Measurements from ENCODE around the gene POU2AF1. TPM values are rescaled to one million over a fixed set of nuclear protein-coding genes. Genes with fewer than 3 reads are reported as not detected.

Gene POU2AF1
- total and polyA plus RNA-seq, 2 of the 13 experiments (the other 11 are each of a cell fraction or from before 2014, with no cell fraction given): 1.9 to 3.6 TPM

DNA sequence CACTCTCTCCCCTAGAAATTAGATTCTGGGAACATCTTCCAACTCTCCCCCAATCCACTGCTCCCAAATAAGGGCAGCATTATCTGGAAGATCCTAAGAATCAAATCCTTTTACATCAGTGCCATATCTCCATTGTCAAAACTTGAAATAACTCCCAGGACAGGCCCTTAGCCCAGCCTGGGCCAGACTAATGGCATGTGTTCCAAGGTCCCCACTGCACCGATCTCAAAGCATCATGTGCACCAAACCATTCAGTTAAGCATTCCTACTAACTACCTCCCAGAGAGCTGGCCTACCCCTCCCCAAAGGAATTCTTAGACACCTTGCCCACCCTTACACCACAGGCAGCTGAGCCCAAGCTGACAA lies 44.2 kb upstream of the POU2AF1 start:
- ATAC-seq: peak; percentile 52
- Histone ChIP-seq H3K27ac (ENCODE audit: extremely low read length, insufficient read depth, low read length) (no peak overlapping the region), H3K36me3 (replicated peaks in 1 of 2; ENCODE audit: control insufficient read depth in 1 of 2, insufficient read depth in 2 of 2, low read length in 2 of 2) (no peaks in the 10 kb centered on the region), H3K4me3 (replicated peaks in 1 of 3; ENCODE audit: insufficient read depth in 1 of 3, low read depth in 2 of 3, low read length in 3 of 3) (no peak overlapping the region), H3K4me2 (ENCODE audit: low read depth, low read length) (no peak overlapping the region), H3K4me1 (ENCODE audit: insufficient read depth, low read length) (peaks cover 61% of the 10 kb centered on the region), H4K20me1 (ENCODE audit: insufficient read depth, low read length) (no peaks in the 10 kb centered on the region), H3K9ac (ENCODE audit: insufficient read depth, low read depth, low read length) (no peak overlapping the region), H2AFZ (ENCODE audit: low read length) (no peak overlapping the region), H3K79me2 (ENCODE audit: insufficient read depth, low read length) (no peaks in the 10 kb centered on the region), H3K27me3 (ENCODE audit: control insufficient read depth in 1 of 2, insufficient read depth in 2 of 2, low read length in 2 of 2) (no peaks in the 10 kb centered on the region), H3K9me3 (ENCODE audit: low read length) (no peaks in the 10 kb centered on the region)
- in situ Hi-C loops (cut with HindIII; ENCODE audit: extremely low pct_ligation_motif_present, low pct_unique_long_range_greater_than_20kb): loop anchor here (5.0 kb wide), 1 partner anchor 141 kb away; no protein-coding TSS in a partner anchor
- ChIA-PET POLR2A (interaction anchor here (1.0 to 4.6 kb wide), 7 partner anchors 63 to 141 kb away, joined by 3 to 27 read pairs (median 6); no protein-coding TSS in a partner anchor), CTCF (ENCODE audit: low intra/inter-chr PET ratio, low total read pairs) (interaction anchor here (0.7 to 3.2 kb wide), 10 partner anchors 58 to 193 kb away, joined by 3 to 108 read pairs (median 4); partner anchors contain the start of gene POU2AF3)
- no TSS peak for BruUV-seq (replicated peaks)
- WGBS (ENCODE audit: low lambda C conversion rate): 57% methylated on average over 1 of the region's 1 CpG
- intact Hi-C loops (cut with micrococcal nuclease; ENCODE audit: unreplicated experiment): loop anchor here (1.0 kb wide), 4 partner anchors 63 to 140 kb away; no protein-coding TSS in a partner anchor
- FAIRE-seq: no peak
- no peak for DNase-seq (ENCODE audit: low spot score)
- TF ChIP-seq, protein P1, sequence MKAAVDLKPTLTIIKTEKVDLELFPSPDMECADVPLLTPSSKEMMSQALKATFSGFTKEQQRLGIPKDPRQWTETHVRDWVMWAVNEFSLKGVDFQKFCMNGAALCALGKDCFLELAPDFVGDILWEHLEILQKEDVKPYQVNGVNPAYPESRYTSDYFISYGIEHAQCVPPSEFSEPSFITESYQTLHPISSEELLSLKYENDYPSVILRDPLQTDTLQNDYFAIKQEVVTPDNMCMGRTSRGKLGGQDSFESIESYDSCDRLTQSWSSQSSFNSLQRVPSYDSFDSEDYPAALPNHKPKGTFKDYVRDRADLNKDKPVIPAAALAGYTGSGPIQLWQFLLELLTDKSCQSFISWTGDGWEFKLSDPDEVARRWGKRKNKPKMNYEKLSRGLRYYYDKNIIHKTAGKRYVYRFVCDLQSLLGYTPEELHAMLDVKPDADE (CRISPR knock-in tag; IDR thresholded peaks at IDR 0.05): no peak
- TF ChIP-seq NFE2L2 (IDR thresholded peaks at IDR 0.05; ENCODE audit: low read length) (no peak), ZNF124 (CRISPR knock-in tag; IDR thresholded peaks at IDR 0.05) (0 out of 2 replicates have a peak, but pooled peaks have one; percentile 18), HNRNPL (IDR thresholded peaks at IDR 0.05; ENCODE audit: low read depth, low read length) (no peak), ZNF329 (CRISPR knock-in tag; IDR thresholded peaks at IDR 0.05; ENCODE audit: low read depth) (0 out of 2 replicates have a peak, but pooled peaks have one; percentile 7), FOXO1 (CRISPR knock-in tag; IDR thresholded peaks at IDR 0.05) (no peak), MIER2 (CRISPR knock-in tag; IDR thresholded peaks at IDR 0.05) (0 out of 2 replicates have a peak, but pooled peaks have one; percentile 0), TGIF2 (CRISPR knock-in tag; IDR thresholded peaks at IDR 0.05) (0 out of 2 replicates have a peak, but pooled peaks have one; percentile 29), ZNF605 (CRISPR knock-in tag; IDR thresholded peaks at IDR 0.05) (0 out of 2 replicates have a peak, but pooled peaks have one; percentile 6), SIX4 (CRISPR knock-in tag; IDR thresholded peaks at IDR 0.05) (no peak), ZNF788 (CRISPR knock-in tag; IDR thresholded peaks at IDR 0.05; ENCODE audit: borderline replicate concordance) (0 out of 2 replicates have a peak, but pooled peaks have one; percentile 2), ZBTB20 (CRISPR knock-in tag; IDR thresholded peaks at IDR 0.05; ENCODE audit: borderline replicate concordance, low read depth) (no peak), ZBTB46 (CRISPR knock-in tag; IDR thresholded peaks at IDR 0.05; ENCODE audit: borderline replicate concordance) (no peak), SP5 (CRISPR knock-in tag; IDR thresholded peaks at IDR 0.05; ENCODE audit: borderline replicate concordance, low read depth) (no peak), ZNF230 (CRISPR knock-in tag; IDR thresholded peaks at IDR 0.05) (no peak), ATF4 (CRISPR knock-in tag; IDR thresholded peaks at IDR 0.05) (0 out of 4 replicates have a peak, but pooled peaks of 1 of the 2 experiments have one; percentile 5), SRSF9 (IDR thresholded peaks at IDR 0.05; ENCODE audit: borderline replicate concordance, insufficient read depth, low read depth, low read length, poor library complexity, severe bottlenecking) (no peak), RFXANK (CRISPR knock-in tag; IDR thresholded peaks at IDR 0.05) (0 out of 2 replicates have a peak, but pooled peaks have one; percentile 15)
- TF ChIP-seq, protein P2, sequence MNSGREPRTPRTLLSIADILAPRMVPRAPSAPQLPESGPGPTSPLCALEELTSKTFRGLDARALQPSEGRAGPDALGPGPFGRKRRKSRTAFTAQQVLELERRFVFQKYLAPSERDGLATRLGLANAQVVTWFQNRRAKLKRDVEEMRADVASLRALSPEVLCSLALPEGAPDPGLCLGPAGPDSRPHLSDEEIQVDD (CRISPR knock-in tag; IDR thresholded peaks at IDR 0.05; ENCODE audit: borderline replicate concordance): no peak
- TF ChIP-seq, protein P3, sequence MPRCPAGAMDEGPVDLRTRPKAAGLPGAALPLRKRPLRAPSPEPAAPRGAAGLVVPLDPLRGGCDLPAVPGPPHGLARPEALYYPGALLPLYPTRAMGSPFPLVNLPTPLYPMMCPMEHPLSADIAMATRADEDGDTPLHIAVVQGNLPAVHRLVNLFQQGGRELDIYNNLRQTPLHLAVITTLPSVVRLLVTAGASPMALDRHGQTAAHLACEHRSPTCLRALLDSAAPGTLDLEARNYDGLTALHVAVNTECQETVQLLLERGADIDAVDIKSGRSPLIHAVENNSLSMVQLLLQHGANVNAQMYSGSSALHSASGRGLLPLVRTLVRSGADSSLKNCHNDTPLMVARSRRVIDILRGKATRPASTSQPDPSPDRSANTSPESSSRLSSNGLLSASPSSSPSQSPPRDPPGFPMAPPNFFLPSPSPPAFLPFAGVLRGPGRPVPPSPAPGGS (CRISPR knock-in tag; IDR thresholded peaks at IDR 0.05): 0 out of 2 replicates have a peak, but pooled peaks have one; percentile 6
